Hepatocyte (in vitro differentiated cells): ENCODE data around the gene PLCH2. TPM values are rescaled to one million over a fixed set of nuclear protein-coding genes. Genes with fewer than 3 reads are reported as not detected.

Experiments used
- DNase-seq: peaks from one replicate; pipeline ENCODE4 v3.0.0-alpha.2; 2016; ENCODE audit warnings: low spot score
- H2AFZ ChIP-seq: fragments of 200-600 bp; sonication (generic); 2 replicates; pipeline ENCODE4 v1.6.0; 2016; ENCODE audit warnings: antibody characterized with exemption, mild to moderate bottlenecking
- H3K27ac ChIP-seq: fragments of 200-600 bp; sonication (generic); 2 replicates; pipeline ENCODE4 v1.5.1; 2016; ENCODE audit warnings: mild to moderate bottlenecking
- H3K27me3 ChIP-seq: fragments of 200-600 bp; sonication (generic); 2 replicates; pipeline ENCODE4 v1.6.1; 2016
- H3K36me3 ChIP-seq: fragments of 200-600 bp; sonication (generic); replicated peaks from 2 replicates; pipeline ENCODE4 v1.5.1; 2016; ENCODE audit warnings: low read depth; ENCODE audit not compliant: insufficient read depth
- H3K4me1 ChIP-seq: fragments of 200-600 bp; sonication (generic); 2 replicates; pipeline ENCODE4 v1.5.1; 2016; ENCODE audit warnings: mild to moderate bottlenecking, moderate library complexity; ENCODE audit not compliant: insufficient read depth
- H3K4me2 ChIP-seq: fragments of 200-600 bp; sonication (generic); 2 replicates; pipeline ENCODE4 v1.6.0; 2016
- H3K4me3 ChIP-seq: fragments of 200-600 bp; sonication (generic); 2 replicates; pipeline ENCODE4 v1.5.1; 2016; ENCODE audit warnings: mild to moderate bottlenecking
- H3K79me2 ChIP-seq: fragments of 200-600 bp; sonication (generic); 2 replicates; pipeline ENCODE4 v1.6.0; 2017; ENCODE audit warnings: mild to moderate bottlenecking
- H3K9me2 ChIP-seq: fragments of 200-600 bp; sonication (generic); replicated peaks from 2 replicates; pipeline ENCODE4 v1.6.0; 2017; ENCODE audit warnings: mild to moderate bottlenecking; ENCODE audit not compliant: insufficient read depth
- H3K9me3 ChIP-seq: fragments of 200-600 bp; sonication (generic); 2 replicates; pipeline ENCODE4 v1.5.1; 2016; ENCODE audit warnings: low read depth, mild to moderate bottlenecking
- H4K20me1 ChIP-seq: fragments of 200-600 bp; sonication (generic); 2 replicates; pipeline ENCODE4 v1.6.0; 2016; ENCODE audit warnings: mild to moderate bottlenecking; ENCODE audit not compliant: insufficient read depth, poor library complexity, severe bottlenecking
- CTCF ChIP-seq: fragments of 200-600 bp; sonication (generic); IDR thresholded peaks from 2 replicates; pipeline ENCODE4 v1.5.1; 2016; ENCODE audit warnings: antibody characterized with exemption, mild to moderate bottlenecking; ENCODE audit not compliant: poor library complexity
- EZH2 ChIP-seq: fragments of 200-600 bp; sonication (generic); IDR thresholded peaks from 2 replicates; pipeline ENCODE4 v1.6.1; 2016; ENCODE audit warnings: antibody characterized with exemption, mild to moderate bottlenecking, borderline replicate concordance
- EZH2phosphoT487 ChIP-seq: fragments of 200-600 bp; sonication (generic); IDR thresholded peaks from one replicate; pipeline ENCODE4 v1.6.1; 2018; ENCODE audit warnings: antibody characterized with exemption, mild to moderate bottlenecking, low read depth, moderate library complexity; ENCODE audit not compliant: unreplicated experiment, severe bottlenecking
- WGBS: methylation state at CpG from one replicate; pipeline ENCODE4 v1.1.6; 2016; ENCODE audit warnings: low lambda C conversion rate; ENCODE audit errors: missing lambda C conversion rate; 5-methylcytosine and 5-hydroxymethylcytosine counted together
- polyA plus RNA-seq: library from polyadenylated mRNA; unstranded; fragments of >200 nt; fragmentation: Nextera tagmentation; extraction: Ambion mirVana; gene quantifications from 2 replicates; pipeline ENCODE4 v1.2.1, GENCODE V29; 2016
- total RNA-seq: library from RNA; depleted of rRNA; stranded (reverse); fragments of >200 nt; gene quantifications from 2 replicates; pipeline ENCODE4 v1.2.3, GENCODE V29; 2014

The PLCH2 gene
- total and polyA plus RNA-seq, 2 experiments from 2014 or later = 1.3 to 3.4 TPM

- no peak overlapping the region for H3K4me3 ChIP-seq
- 66% methylated on average over 28 of the region's 35 CpGs for WGBS
- peak; percentile 30 for DNase-seq
These were observed 1.9 kb downstream of the PLCH2 start for GRCh38 chr1:2477791-2478499.

GRCh38 chr1:2479186-2479585 is 3.1 kb downstream of the PLCH2 start:
- no peaks in the 10 kb centered on the region for H3K9me3 ChIP-seq
- no peak overlapping the region for H3K4me2 ChIP-seq
- TF ChIP-seq EZH2phosphoT487 (no peak), EZH2 (no peak), CTCF (no peak)
- no peak overlapping the region for H3K4me3 ChIP-seq
- H3K36me3 ChIP-seq = no peaks in the 10 kb centered on the region
- peaks cover 6% of the 10 kb centered on the region for H3K4me1 ChIP-seq
- no peak overlapping the region for H3K27ac ChIP-seq
- H3K9me2 ChIP-seq = no peaks in the 10 kb centered on the region
- H4K20me1 ChIP-seq = no peaks in the 10 kb centered on the region
- H3K27me3 ChIP-seq = no peaks in the 10 kb centered on the region
- no peak overlapping the region for H2AFZ ChIP-seq
- 84% methylated on average over 19 of the region's 20 CpGs for WGBS
- no peak for DNase-seq
- no peaks in the 10 kb centered on the region for H3K79me2 ChIP-seq

More at GRCh38 chr1:2477791-2478499, 1.9 kb downstream of the PLCH2 start:
- Histone ChIP-seq H3K79me2 (no peaks in the 10 kb centered on the region), H2AFZ (no peak overlapping the region), H3K4me2 (no peak overlapping the region), H3K4me1 (peaks cover 9% of the 10 kb centered on the region), H3K27me3 (no peaks in the 10 kb centered on the region), H3K9me3 (no peaks in the 10 kb centered on the region), H3K27ac (no peak overlapping the region), H3K36me3 (no peaks in the 10 kb centered on the region), H3K9me2 (no peaks in the 10 kb centered on the region), H4K20me1 (no peaks in the 10 kb centered on the region)
- TF ChIP-seq EZH2phosphoT487 = no peak
- TF ChIP-seq EZH2 = no peak

GRCh38 chr1:2479618-2480017 is 3.5 kb downstream of the PLCH2 start:
- H3K4me2 ChIP-seq = no peak overlapping the region
- H3K27ac ChIP-seq = no peak overlapping the region
- H3K36me3 ChIP-seq = no peaks in the 10 kb centered on the region
- TF ChIP-seq EZH2 = no peak
- TF ChIP-seq CTCF = no peak
- no peak for TF ChIP-seq EZH2phosphoT487
- WGBS = 91% methylated on average over 28 of the region's 28 CpGs
- DNase-seq = no peak
- peaks cover 1% of the 10 kb centered on the region for H3K4me1 ChIP-seq
- no peaks in the 10 kb centered on the region for H3K27me3 ChIP-seq
- no peaks in the 10 kb centered on the region for H3K9me3 ChIP-seq
- H2AFZ ChIP-seq = no peak overlapping the region
- no peaks in the 10 kb centered on the region for H4K20me1 ChIP-seq
- no peaks in the 10 kb centered on the region for H3K9me2 ChIP-seq
- H3K4me3 ChIP-seq = no peak overlapping the region
- no peaks in the 10 kb centered on the region for H3K79me2 ChIP-seq

GRCh38 chr1:2480236-2480985 is 4.3 kb downstream of the PLCH2 start:
- no peaks in the 10 kb centered on the region for H3K36me3 ChIP-seq
- TF ChIP-seq CTCF (no peak), EZH2phosphoT487 (no peak), EZH2 (no peak)
- DNase-seq = no peak
- H3K9me3 ChIP-seq = no peaks in the 10 kb centered on the region
- no peaks in the 10 kb centered on the region for H3K4me1 ChIP-seq
- no peaks in the 10 kb centered on the region for H3K9me2 ChIP-seq
- H3K79me2 ChIP-seq = no peaks in the 10 kb centered on the region
- no peak overlapping the region for H3K4me3 ChIP-seq
- no peak overlapping the region for H2AFZ ChIP-seq
- no peaks in the 10 kb centered on the region for H4K20me1 ChIP-seq
- no peak overlapping the region for H3K4me2 ChIP-seq
- H3K27ac ChIP-seq = no peak overlapping the region
- 87% methylated on average over 18 of the region's 18 CpGs for WGBS
- no peaks in the 10 kb centered on the region for H3K27me3 ChIP-seq
